NCI-H1694 (cell line): Measurements from ENCODE around the gene SPC25.
"Not testable (repeated sequence)": the region's sequence is repeated elsewhere in the genome, so short reads cannot be mapped to it uniquely, and the experiment has no call there.

Source experiments
- DNase-seq: peaks from one replicate; lab custom pipeline; 2025; lab: John Stamatoyannopoulos, UW

The SPC25 gene

DNA sequence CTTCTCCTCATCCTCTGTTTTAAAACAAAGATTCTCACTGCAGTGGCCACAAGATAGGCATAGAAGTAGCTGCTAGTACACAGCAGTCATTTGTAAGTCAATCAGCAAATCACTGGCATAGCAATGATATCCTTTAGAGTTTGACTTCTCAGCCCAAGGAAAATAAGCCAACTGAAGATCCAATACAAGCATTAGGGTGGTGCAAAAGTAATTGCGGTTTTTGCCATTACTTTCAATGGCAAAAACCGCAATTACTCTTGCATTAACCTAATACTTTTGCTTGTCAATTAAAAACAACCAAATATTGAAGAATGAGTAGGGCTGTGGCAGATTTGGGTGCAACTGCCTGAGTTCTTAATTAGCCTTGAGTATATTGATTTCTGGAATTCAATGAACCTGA lies 13.7 kb upstream of the SPC25 start:
- DNase-seq = no peak

- DNase-seq = no peak
Measured at GRCh38 chr2:168901003-168901402, 10.8 kb upstream of the SPC25 start, which contains the start of gene G6PC2. G6PC2 (plus strand) TSS chr2:168901291; CDS start chr2:168901332, 41 bp downstream.

DNA sequence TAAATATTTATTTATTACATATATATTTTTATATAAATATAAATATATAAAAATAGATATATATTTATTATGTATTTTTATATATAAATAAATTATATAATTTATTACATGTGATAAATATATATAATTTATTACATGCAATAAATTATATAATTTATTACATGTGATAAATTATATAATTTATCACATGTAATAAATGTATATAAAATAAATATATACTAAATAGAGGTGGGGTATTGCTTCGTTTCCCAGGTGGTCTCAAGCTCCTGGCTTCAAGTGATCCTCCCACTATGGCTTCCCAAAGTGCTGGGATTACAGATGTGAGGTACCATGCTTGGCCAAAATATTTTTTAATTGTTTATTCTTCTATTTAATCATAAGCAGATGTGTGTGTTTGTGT lies 7.2 kb upstream of the SPC25 start:
- DNase-seq = no peak

DNA sequence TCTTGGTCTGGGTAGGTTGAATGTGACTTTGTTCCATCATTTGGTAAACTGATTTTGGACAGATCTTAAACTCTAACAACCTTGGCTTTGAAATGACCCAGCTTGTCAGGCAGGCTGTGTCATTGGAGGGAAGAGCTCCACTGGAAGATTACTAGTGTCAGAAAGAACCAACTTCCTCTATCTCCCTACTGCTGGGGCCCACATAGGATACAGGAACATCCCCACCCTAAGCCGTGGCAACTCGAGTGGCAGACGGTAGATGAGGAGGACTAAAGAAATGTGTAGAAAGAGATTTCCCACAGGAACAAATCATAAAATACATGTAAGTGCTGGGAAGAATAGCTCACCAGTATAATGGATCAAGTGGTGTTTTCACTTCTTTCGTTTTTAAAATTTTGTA lies 6.6 kb upstream of the SPC25 start:
- no peak for DNase-seq

- DNase-seq = peak; percentile 14
Measured at GRCh38 chr2:168895771-168896170, 5.5 kb upstream of the SPC25 start.

GRCh38 chr2:168894720-168895119 lies 4.5 kb upstream of the SPC25 start:
- no peak for DNase-seq

GRCh38 chr2:168894101-168894500 lies 3.9 kb upstream of the SPC25 start:
- no peak for DNase-seq

GRCh38 chr2:168892327-168892726 lies 2.1 kb upstream of the SPC25 start:
- no peak for DNase-seq

- DNase-seq = no peak
Measured at GRCh38 chr2:168889635-168890005, 610 bp downstream of the SPC25 start.

- DNase-seq = no peak
Measured at GRCh38 chr2:168884975-168885374, 5.3 kb downstream of the SPC25 start.

- DNase-seq = not testable (repeated sequence)
Measured at GRCh38 chr2:168882163-168882562, 8.1 kb downstream of the SPC25 start.

DNA sequence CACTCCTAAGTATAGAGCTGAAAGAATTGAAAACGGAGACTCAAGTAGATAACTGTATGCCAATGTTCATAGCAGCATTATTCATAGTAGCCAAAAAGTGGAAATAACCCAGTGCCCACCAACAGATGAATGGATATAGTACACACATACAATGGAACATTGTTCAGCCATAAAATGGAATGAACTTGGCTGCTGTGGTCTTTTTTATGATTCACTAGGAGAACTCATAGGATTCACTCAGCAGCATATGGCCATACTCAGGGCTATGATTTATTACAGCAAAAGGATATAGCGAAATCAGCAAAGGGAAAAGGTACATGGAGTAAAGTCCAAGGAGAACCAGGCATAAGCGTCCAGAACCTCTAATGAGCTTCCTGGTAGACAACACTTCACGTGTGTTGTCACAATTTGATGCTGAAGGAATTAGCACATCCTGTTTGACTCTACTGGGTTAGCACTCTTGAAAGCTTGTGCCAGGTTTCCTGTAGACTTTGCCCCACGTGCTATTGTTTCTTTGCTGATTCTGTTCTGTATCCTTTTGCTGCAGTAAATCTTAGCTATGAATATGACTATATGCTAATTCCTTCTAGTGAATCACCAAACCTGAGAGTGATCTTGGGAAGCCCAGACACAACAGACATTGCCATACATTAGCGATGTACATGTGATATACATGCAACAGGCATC lies 15.7 kb downstream of the SPC25 start:
- no peak for DNase-seq

DNA sequence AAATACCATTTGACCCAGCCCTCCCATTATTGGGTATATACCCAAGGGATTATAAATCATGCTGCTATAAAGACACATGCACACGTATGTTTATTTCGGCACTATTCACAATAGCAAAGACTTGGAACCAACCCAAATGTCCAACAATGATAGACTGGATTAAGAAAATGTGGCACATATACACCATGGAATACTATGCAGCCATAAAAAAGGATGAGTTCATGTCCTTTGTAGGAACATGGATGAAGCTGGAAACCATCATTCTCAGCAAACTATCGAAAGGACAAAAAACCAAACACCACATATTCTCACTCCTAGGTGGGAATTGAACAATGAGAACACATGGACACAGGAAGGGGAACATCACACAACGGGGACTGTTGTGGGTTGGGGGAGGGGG lies 19.4 kb downstream of the SPC25 start:
- DNase-seq = not testable (repeated sequence)

DNA sequence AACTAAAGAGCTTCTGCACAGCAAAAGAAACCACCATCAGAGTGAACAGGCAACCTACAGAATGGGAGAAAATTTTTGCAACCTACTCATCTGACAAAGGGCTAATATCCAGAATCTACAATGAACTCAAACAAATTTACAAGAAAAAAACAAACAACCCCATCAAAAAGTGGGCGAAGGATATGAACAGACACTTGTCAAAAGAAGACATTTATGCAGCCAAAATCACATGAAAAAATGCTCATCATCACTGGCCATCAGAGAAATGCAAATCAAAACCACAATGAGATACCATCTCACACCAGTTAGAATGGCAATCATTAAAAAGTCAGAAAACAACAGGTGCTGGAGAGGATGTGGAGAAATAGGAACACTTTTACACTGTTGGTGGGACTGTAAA lies 19.9 kb downstream of the SPC25 start:
- not testable (repeated sequence) for DNase-seq

DNA sequence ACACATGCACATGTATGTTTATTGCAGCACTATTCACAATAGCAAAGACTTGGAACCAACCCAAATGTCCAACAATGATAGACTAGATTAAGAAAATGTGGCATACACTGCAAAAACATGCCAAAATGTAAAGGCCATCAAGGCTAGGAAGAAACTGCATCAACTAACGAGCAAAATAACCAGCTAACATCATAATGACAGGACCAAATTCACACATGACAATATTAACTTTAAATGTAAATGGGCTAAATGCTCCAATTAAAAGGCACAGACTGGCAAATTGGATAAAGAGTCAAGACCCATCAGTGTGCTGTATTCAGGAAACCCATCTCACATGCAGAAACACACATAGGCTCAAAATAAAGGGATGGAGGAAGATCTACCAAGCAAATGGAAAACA lies 23.1 kb downstream of the SPC25 start:
- not testable (repeated sequence) for DNase-seq

- no peak for DNase-seq
Measured at GRCh38 chr2:168858146-168858545, 32.1 kb downstream of the SPC25 start.

GRCh38 chr2:168855601-168856000 lies 34.6 kb downstream of the SPC25 start:
- DNase-seq = no peak

GRCh38 chr2:168854651-168855050 lies 35.6 kb downstream of the SPC25 start:
- no peak for DNase-seq

DNA sequence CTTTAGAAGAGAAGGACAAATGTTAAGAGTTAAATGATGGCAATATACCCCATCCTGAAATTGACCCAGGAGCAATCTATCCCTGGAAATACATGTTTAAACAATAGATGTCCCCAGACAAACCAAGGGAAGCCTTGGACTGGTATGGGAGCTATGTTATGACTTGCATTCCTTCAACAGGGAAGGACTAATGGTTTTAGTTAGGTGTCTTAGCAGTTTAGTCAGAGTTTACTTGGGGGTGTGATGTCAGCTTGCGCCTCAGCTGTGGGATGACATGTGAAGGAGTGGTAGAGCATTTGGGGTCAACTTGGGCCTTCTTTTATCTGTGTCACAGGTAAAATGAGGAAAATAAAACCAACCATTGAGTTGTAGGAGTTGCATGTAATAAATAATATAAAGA lies 36.8 kb downstream of the SPC25 start:
- DNase-seq = no peak

DNA sequence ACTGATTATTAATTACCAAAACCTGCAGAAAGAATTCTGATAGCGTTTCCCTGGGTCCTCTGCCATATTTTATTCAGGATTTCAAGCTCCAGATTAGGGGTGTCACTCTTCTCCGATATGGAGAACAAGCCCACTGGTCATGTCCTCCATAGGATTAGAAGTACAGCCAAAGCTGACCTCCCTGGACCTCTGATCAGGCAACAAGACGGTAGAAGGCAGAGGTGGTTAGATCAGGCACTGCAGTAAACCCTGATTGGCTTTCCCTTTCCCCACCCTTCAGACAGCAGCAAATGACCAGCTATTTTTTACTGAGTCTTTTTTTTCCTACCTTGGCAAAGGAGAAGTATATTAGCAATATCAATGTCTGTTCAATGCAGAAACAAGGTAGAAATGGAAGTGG lies 37.7 kb downstream of the SPC25 start:
- no peak for DNase-seq

GRCh38 chr2:168851674-168852320 lies 38.4 kb downstream of the SPC25 start:
- no peak for DNase-seq

- DNase-seq = no peak
Measured at GRCh38 chr2:168850846-168851245, 39.4 kb downstream of the SPC25 start.

DNA sequence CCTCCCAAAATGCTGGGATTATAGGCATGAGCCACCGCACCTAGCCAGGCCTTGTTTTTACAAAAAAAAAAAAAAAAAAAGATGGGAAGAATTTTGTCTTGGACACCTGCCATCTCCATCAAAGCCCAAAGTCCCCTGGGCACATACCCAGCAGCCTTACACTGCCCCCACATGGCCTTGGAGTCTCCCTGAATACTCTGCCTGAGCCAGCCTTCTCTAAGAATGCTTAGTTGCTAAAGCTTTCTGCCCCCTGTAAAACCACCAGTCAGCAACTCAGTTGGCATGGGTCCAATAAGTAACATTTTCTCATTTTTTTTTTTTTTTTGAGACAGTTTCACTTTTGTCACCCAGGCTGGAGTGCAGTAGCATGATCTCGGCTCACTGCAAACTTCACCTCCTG lies 40.6 kb downstream of the SPC25 start:
- DNase-seq = no peak

- no peak for DNase-seq
Measured at GRCh38 chr2:168848225-168848624, 42.0 kb downstream of the SPC25 start.
